Skeletal muscle satellite cell (primary cell): ENCODE results near the gene NPAS1.

Experiments
- H3K27me3 ChIP-seq: 2 replicates; pipeline ENCODE4 v1.7.0; 2013; ENCODE audit warnings: low read length; ENCODE audit not compliant: control insufficient read depth, insufficient read depth
- H3K36me3 ChIP-seq: 2 replicates; pipeline ENCODE4 v1.7.0; 2013; ENCODE audit warnings: mild to moderate bottlenecking, control low read depth, low read length; ENCODE audit not compliant: insufficient read depth
- H3K4me1 ChIP-seq: 2 replicates; pipeline ENCODE4 v1.7.0; 2013; ENCODE audit warnings: low read length; ENCODE audit not compliant: control insufficient read depth, insufficient read depth
- H3K4me2 ChIP-seq: 2 replicates; pipeline ENCODE4 v1.7.0; 2013; ENCODE audit warnings: mild to moderate bottlenecking, low read length
- H3K4me3 ChIP-seq: 2 replicates; pipeline ENCODE4 v1.7.0; 2013; ENCODE audit warnings: low read length
- H3K9ac ChIP-seq: 2 replicates; pipeline ENCODE4 v1.7.0; 2013; ENCODE audit warnings: mild to moderate bottlenecking, low read depth, low read length, moderate library complexity
- H3K9me3 ChIP-seq: replicated peaks from 2 replicates; pipeline ENCODE4 v1.7.0; 2013; ENCODE audit warnings: mild to moderate bottlenecking, control low read depth, low read length

Gene NPAS1

GRCh38 chr19:47022541-47023447 lies 3.2 kb downstream of the NPAS1 start:
- no peak overlapping the region for H3K4me3 ChIP-seq
- H3K36me3 ChIP-seq = no peaks in the 10 kb centered on the region
- H3K27me3 ChIP-seq = peaks cover 57% of the 10 kb centered on the region
- no peak overlapping the region for H3K9ac ChIP-seq
- H3K4me2 ChIP-seq = no peak overlapping the region
- H3K9me3 ChIP-seq = no peaks in the 10 kb centered on the region
- peaks cover 16% of the 10 kb centered on the region for H3K4me1 ChIP-seq

GRCh38 chr19:47023448-47023794 lies 3.8 kb downstream of the NPAS1 start:
- no peaks in the 10 kb centered on the region for H3K9me3 ChIP-seq
- H3K4me3 ChIP-seq = no peak overlapping the region
- no peak overlapping the region for H3K4me2 ChIP-seq
- no peaks in the 10 kb centered on the region for H3K36me3 ChIP-seq
- no peak overlapping the region for H3K9ac ChIP-seq
- peaks cover 62% of the 10 kb centered on the region for H3K27me3 ChIP-seq
- H3K4me1 ChIP-seq = peaks cover 16% of the 10 kb centered on the region

GRCh38 chr19:47024502-47024901 lies 4.9 kb downstream of the NPAS1 start:
- Histone ChIP-seq H3K9ac (no peak overlapping the region), H3K36me3 (no peaks in the 10 kb centered on the region), H3K9me3 (no peaks in the 10 kb centered on the region), H3K27me3 (peaks cover 61% of the 10 kb centered on the region), H3K4me2 (no peak overlapping the region), H3K4me3 (no peak overlapping the region), H3K4me1 (peaks cover 16% of the 10 kb centered on the region)

- no peaks in the 10 kb centered on the region for H3K9me3 ChIP-seq
- no peak overlapping the region for H3K9ac ChIP-seq
- no peak overlapping the region for H3K4me3 ChIP-seq
- no peaks in the 10 kb centered on the region for H3K36me3 ChIP-seq
- H3K4me2 ChIP-seq = no peak overlapping the region
- H3K27me3 ChIP-seq = peaks cover 51% of the 10 kb centered on the region
- H3K4me1 ChIP-seq = peaks cover 7% of the 10 kb centered on the region
These were observed 6.5 kb downstream of the NPAS1 start for GRCh38 chr19:47026156-47026555.

GRCh38 chr19:47026889-47027288 lies 7.3 kb downstream of the NPAS1 start:
- Histone ChIP-seq H3K36me3 (no peaks in the 10 kb centered on the region), H3K4me3 (no peak overlapping the region), H3K4me2 (no peak overlapping the region), H3K9me3 (no peaks in the 10 kb centered on the region), H3K4me1 (no peaks in the 10 kb centered on the region), H3K27me3 (peaks cover 44% of the 10 kb centered on the region), H3K9ac (no peak overlapping the region)

GRCh38 chr19:47027586-47028088 lies 8.0 kb downstream of the NPAS1 start:
- Histone ChIP-seq H3K9ac (no peak overlapping the region), H3K27me3 (peaks cover 38% of the 10 kb centered on the region), H3K4me1 (no peaks in the 10 kb centered on the region), H3K9me3 (no peaks in the 10 kb centered on the region), H3K4me2 (no peak overlapping the region), H3K4me3 (no peak overlapping the region), H3K36me3 (no peaks in the 10 kb centered on the region)

- Histone ChIP-seq H3K4me3 (no peak overlapping the region), H3K27me3 (peaks cover 32% of the 10 kb centered on the region), H3K9ac (no peak overlapping the region), H3K4me2 (no peak overlapping the region), H3K36me3 (no peaks in the 10 kb centered on the region), H3K4me1 (no peaks in the 10 kb centered on the region), H3K9me3 (no peaks in the 10 kb centered on the region)
These were observed 8.6 kb downstream of the NPAS1 start for GRCh38 chr19:47028195-47028601.

GRCh38 chr19:47032171-47032811 lies 12.7 kb downstream of the NPAS1 start:
- Histone ChIP-seq H3K4me2 (no peak overlapping the region), H3K36me3 (no peaks in the 10 kb centered on the region), H3K4me1 (peaks cover 20% of the 10 kb centered on the region), H3K9ac (no peak overlapping the region), H3K27me3 (peaks cover 15% of the 10 kb centered on the region), H3K4me3 (no peak overlapping the region), H3K9me3 (no peaks in the 10 kb centered on the region)

- no peaks in the 10 kb centered on the region for H3K9me3 ChIP-seq
- H3K9ac ChIP-seq = peak overlapping the region; percentile 72
- no peaks in the 10 kb centered on the region for H3K27me3 ChIP-seq
- peaks cover 20% of the 10 kb centered on the region for H3K4me1 ChIP-seq
- peak overlapping the region; percentile 75 for H3K4me3 ChIP-seq
- no peaks in the 10 kb centered on the region for H3K36me3 ChIP-seq
- peak overlapping the region; percentile 92 for H3K4me2 ChIP-seq
These were observed 15.8 kb downstream of the NPAS1 start for GRCh38 chr19:47035127-47036096.

GRCh38 chr19:47036097-47036651 lies 16.5 kb downstream of the NPAS1 start:
- Histone ChIP-seq H3K4me2 (peak overlapping the region; percentile 92), H3K4me1 (peaks cover 20% of the 10 kb centered on the region)

GRCh38 chr19:47037766-47038165 lies 18.1 kb downstream of the NPAS1 start:
- Histone ChIP-seq H3K4me1 (peaks cover 20% of the 10 kb centered on the region), H3K9ac (no peak overlapping the region), H3K36me3 (no peaks in the 10 kb centered on the region), H3K9me3 (no peaks in the 10 kb centered on the region), H3K4me2 (no peak overlapping the region), H3K27me3 (no peaks in the 10 kb centered on the region), H3K4me3 (no peak overlapping the region)

More at GRCh38 chr19:47036097-47036651, 16.5 kb downstream of the NPAS1 start:
- Histone ChIP-seq H3K27me3 (no peaks in the 10 kb centered on the region), H3K9ac (peak overlapping the region; percentile 72), H3K4me3 (peak overlapping the region; percentile 75), H3K9me3 (no peaks in the 10 kb centered on the region), H3K36me3 (no peaks in the 10 kb centered on the region)
